Measurements from ENCODE around the gene HIBCH. TPM values are rescaled to one million over a fixed set of nuclear protein-coding genes. Genes with fewer than 3 reads are reported as not detected.

Gene HIBCH
- total RNA-seq, 1 experiment from 2014 or later: 21.7 TPM

GRCh38 chr2:190170673-190171072, 149.0 kb downstream of the HIBCH start:
- no peak for ATAC-seq
- DNase-seq (ENCODE audit: low read depth, low spot score): no peak
- TF ChIP-seq TCF7L2 (IDR thresholded peaks at IDR 0.05; ENCODE audit: low read depth, low read length) (no peak), CTCF (IDR thresholded peaks at IDR 0.05) (no peak), POLR2AphosphoS5 (IDR thresholded peaks at IDR 0.05; ENCODE audit: low read depth, low read length) (no peak), REST (IDR thresholded peaks at IDR 0.05; ENCODE audit: insufficient read depth in 1 of 2, low read depth in 2 of 2, low read length in 1 of 2) (no peak), SIN3A (IDR thresholded peaks at IDR 0.05; ENCODE audit: borderline replicate concordance, insufficient read depth, low read depth, low read length) (no peak)
- intact Hi-C loops (cut with micrococcal nuclease; ENCODE audit: unreplicated experiment): no loop called here
- no TSS peak for BruUV-seq (replicated peaks)
- Histone ChIP-seq H3K36me3 (ENCODE audit: control insufficient read depth, insufficient read depth, low read length) (no peaks in the 10 kb centered on the region), H3K27me3 (ENCODE audit: control insufficient read depth, insufficient read depth, low read length) (no peaks in the 10 kb centered on the region), H3K9me3 (ENCODE audit: control insufficient read depth, insufficient read depth, low read depth, low read length) (no peaks in the 10 kb centered on the region), H3K4me3 (ENCODE audit: low read depth in 2 of 2, low read length in 2 of 2) (no peak overlapping the region), H3K4me1 (ENCODE audit: control insufficient read depth, insufficient read depth, low read length) (no peaks in the 10 kb centered on the region), H3K27ac (ENCODE audit: low read length) (no peak overlapping the region)
- POLR2A ChIA-PET: no interaction called here
- CTCF ChIA-PET: no interaction called here
- in situ Hi-C loops (cut with HindIII; ENCODE audit: low pct_unique_long_range_greater_than_20kb, low sequenced_read_pairs): no loop called here

- Histone ChIP-seq H3K36me3 (ENCODE audit: control insufficient read depth, insufficient read depth, low read length) (no peaks in the 10 kb centered on the region), H3K27ac (ENCODE audit: low read length) (no peak overlapping the region), H3K9me3 (ENCODE audit: control insufficient read depth, insufficient read depth, low read depth, low read length) (no peaks in the 10 kb centered on the region), H3K4me3 (ENCODE audit: low read depth in 2 of 2, low read length in 2 of 2) (no peak overlapping the region), H3K27me3 (ENCODE audit: control insufficient read depth, insufficient read depth, low read length) (no peaks in the 10 kb centered on the region), H3K4me1 (ENCODE audit: control insufficient read depth, insufficient read depth, low read length) (no peaks in the 10 kb centered on the region)
- CTCF ChIA-PET: no interaction called here
- ATAC-seq: no peak
- DNase-seq (ENCODE audit: low read depth, low spot score): no peak
- intact Hi-C loops (cut with micrococcal nuclease; ENCODE audit: unreplicated experiment): no loop called here
- no peak for TF ChIP-seq TCF7L2 (IDR thresholded peaks at IDR 0.05; ENCODE audit: low read depth, low read length)
- no peak for TF ChIP-seq REST (IDR thresholded peaks at IDR 0.05; ENCODE audit: insufficient read depth in 1 of 2, low read depth in 2 of 2, low read length in 1 of 2)
- POLR2A ChIA-PET: no interaction called here
- in situ Hi-C loops (cut with HindIII; ENCODE audit: low pct_unique_long_range_greater_than_20kb, low sequenced_read_pairs): no loop called here
- no TSS peak for BruUV-seq (replicated peaks)
These were observed 150.2 kb downstream of the HIBCH start for GRCh38 chr2:190169221-190170072.
